ENCODE measurements around the gene IL1B.

- TF ChIP-seq, protein P1, sequence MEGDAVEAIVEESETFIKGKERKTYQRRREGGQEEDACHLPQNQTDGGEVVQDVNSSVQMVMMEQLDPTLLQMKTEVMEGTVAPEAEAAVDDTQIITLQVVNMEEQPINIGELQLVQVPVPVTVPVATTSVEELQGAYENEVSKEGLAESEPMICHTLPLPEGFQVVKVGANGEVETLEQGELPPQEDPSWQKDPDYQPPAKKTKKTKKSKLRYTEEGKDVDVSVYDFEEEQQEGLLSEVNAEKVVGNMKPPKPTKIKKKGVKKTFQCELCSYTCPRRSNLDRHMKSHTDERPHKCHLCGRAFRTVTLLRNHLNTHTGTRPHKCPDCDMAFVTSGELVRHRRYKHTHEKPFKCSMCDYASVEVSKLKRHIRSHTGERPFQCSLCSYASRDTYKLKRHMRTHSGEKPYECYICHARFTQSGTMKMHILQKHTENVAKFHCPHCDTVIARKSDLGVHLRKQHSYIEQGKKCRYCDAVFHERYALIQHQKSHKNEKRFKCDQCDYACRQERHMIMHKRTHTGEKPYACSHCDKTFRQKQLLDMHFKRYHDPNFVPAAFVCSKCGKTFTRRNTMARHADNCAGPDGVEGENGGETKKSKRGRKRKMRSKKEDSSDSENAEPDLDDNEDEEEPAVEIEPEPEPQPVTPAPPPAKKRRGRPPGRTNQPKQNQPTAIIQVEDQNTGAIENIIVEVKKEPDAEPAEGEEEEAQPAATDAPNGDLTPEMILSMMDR (conservative IDR thresholded peaks at IDR 0.05): no peak
- TF ChIP-seq ZFX (IDR thresholded peaks at IDR 0.05): no peak
These were observed 29.7 kb upstream of the IL1B start for GRCh38 chr2:112866128-112866835.

All from C4-2B (cell line).